Right lung (tissue), 5 donors: ENCODE results near the gene CFAP210. TPM values are rescaled to one million over a fixed set of nuclear protein-coding genes. Genes with fewer than 3 reads are reported as not detected.

Experiments
- DNase-seq, 2 donors: peaks; one replicate each; pipeline ENCODE4 v3.0.0-alpha.2; 2013
- polyA plus RNA-seq, 5 donors: library from polyadenylated mRNA; unstranded; fragments of 120-200 nt; gene quantifications; one replicate each; pipeline versions ENCODE4 v1.2.1 to v1.2.3, GENCODE V29; 2013; ENCODE audit warnings: inconsistent platforms in 1 of 5, low replicate concordance in 1 of 5; ENCODE audit not compliant: insufficient read length in 5 of 5, insufficient read depth in 1 of 5

The CFAP210 gene
- polyA plus RNA-seq, 5 donors: 1.1 to 4.2 (median 2.3) TPM

- DNase-seq: no peak
Observed at GRCh38 chr2:169673921-169674320, 20.3 kb downstream of the CFAP210 start.

- no peak for DNase-seq
Observed at GRCh38 chr2:169673106-169673505, 21.1 kb downstream of the CFAP210 start.

GRCh38 chr2:169672406-169672805, 21.8 kb downstream of the CFAP210 start:
- DNase-seq: no peak

- DNase-seq: no peak
Observed at GRCh38 chr2:169670937-169671336, 23.3 kb downstream of the CFAP210 start.

DNA sequence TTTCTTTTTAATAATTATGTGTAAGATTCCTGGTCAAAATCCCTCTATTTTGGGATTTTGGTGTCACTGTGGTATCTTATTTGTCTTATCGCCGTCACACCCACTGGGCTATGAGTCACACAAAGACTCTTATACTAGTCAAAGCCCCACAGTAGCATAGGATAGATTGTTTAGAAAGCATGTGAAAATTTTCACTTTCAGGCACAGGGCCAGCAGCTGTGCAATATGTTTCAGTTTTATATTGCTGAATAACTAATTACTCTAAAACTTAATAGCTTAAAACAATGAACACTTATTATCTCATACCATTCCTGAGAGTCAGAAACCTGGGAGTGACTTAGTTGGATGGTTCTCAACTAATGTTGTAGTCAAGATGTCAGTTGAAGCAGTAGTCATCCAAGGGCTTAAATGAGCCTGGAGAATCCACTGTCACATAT, 24.0 kb downstream of the CFAP210 start:
- DNase-seq: no peak

GRCh38 chr2:169667583-169667982, 26.6 kb downstream of the CFAP210 start:
- DNase-seq: no peak

DNA sequence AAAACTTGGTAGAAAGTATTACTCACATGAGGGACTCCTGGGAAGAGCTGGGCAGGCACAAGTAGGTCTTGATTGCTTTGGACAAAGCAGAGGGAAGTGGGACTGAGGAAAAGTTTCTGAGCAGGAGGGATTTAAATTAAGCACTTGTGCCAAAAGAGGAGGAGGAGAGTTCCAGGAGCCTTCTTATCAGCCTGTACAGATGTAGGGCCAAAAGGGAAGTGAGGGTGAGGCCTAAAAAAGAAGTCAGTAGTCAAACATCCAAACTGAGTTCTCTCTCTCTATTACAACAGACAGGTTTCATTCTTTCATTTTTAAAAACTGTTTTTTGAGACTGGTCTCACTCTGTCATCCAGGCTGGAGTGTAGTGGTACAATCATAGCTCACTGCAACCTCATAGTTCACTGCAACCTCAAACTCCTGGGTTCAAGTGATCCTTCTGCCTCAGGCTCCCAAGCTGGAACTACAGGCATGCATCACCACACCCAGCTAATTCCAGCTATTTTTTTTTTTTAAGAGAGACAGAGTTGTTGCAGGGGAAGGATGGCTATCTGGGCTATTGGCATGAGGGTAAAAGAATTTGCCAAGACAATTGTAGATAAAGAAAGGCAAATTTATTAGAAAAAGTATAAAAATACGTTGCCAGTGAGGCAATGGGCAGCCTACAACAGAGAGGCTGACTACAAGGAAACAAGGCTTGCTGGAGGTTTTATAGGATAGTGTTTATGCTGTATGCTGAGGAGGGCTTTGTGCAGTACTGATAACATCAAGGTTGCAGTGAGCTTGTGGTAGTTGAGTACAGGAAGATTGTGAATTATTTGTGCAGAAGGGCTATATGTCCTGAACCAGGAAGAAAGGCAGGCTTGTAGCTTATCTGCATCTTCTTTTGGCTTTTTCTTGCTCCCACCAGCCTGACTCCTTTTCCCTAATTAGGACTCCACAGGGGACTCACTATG, 29.0 kb downstream of the CFAP210 start:
- no peak for DNase-seq

GRCh38 chr2:169664600-169664977, 29.6 kb downstream of the CFAP210 start:
- no peak for DNase-seq

GRCh38 chr2:169663247-169663646, 31.0 kb downstream of the CFAP210 start:
- DNase-seq: no peak

DNA sequence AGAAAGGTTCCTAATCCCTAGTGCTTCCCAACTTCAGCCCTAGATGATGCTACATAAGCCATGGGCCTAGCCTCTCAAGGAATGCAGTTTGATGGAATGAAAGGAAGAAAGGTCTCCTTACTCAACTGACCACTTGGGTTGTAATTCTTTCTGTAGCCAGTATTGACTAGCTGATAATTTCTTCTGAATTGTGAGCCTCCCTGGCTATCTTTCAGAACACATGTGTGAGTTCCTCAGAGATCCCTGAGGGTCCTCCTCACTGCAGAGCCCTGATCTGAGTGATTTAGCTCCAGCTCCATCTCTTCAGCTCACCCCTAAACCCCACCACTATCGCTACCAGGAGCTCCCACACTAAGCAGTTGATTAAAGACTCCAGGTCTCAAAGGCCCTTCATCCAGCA, 31.5 kb downstream of the CFAP210 start:
- no peak for DNase-seq

DNA sequence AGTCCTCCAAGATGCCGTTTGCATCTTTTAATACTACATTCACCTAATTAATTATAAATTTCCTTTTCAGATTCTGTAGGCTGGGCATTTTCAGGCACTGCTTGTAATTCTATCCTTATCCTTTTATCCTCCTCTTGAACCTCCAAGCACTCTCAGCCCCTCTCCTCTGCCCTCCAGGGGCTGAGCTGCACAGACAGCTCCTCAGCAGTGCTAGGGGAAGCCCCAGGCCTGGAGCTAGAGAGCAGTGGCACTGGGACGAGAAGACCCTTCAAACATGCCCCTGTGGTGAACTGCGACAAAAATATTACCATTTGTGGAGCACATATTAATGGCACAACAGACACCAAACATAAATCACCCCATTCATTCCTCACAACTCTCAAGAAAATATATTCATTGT, 32.9 kb downstream of the CFAP210 start:
- no peak for DNase-seq

DNA sequence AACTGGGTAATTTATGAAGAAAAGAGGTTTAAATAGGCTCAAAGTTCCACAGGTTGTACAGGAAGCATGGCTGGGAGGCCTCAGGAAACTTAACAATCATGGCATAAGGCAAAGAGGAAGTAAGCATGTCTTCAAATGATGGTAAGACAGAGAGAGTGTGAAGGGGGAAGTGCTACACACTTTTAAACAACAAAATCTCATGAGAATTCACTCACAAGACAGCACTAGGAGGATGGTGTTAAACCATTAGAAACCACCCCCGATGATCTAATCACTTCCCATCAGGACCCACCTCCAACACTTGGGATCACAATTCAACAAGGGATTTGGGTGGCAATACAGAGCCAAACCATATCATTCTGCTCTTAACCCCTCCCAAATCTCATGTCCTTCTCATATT, 34.9 kb downstream of the CFAP210 start:
- DNase-seq: no peak

- DNase-seq: no peak
Observed at GRCh38 chr2:169658877-169659276, 35.3 kb downstream of the CFAP210 start.

DNA sequence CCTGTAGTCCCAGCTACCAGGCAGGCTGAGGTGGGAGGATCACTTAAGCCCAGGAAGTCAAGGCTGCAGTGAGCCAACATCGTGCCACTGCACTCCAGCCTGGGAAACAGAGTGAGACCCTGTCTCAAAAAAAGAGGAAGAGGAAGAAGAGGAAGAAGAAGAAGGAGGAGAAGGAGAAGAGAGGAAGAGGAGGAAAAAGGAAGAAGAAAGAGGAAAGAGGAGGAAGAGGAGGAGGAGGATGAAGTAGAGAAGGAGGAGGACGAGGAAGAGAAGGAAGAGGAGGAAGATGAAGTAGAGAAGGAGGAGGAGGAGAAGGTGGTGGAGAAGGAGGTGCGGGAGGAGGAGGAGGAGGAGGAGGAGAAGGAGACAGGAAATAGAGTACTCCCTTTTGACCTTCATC, 38.0 kb downstream of the CFAP210 start:
- DNase-seq: no peak

- no peak for DNase-seq
Observed at GRCh38 chr2:169653636-169654035, 40.6 kb downstream of the CFAP210 start.

DNA sequence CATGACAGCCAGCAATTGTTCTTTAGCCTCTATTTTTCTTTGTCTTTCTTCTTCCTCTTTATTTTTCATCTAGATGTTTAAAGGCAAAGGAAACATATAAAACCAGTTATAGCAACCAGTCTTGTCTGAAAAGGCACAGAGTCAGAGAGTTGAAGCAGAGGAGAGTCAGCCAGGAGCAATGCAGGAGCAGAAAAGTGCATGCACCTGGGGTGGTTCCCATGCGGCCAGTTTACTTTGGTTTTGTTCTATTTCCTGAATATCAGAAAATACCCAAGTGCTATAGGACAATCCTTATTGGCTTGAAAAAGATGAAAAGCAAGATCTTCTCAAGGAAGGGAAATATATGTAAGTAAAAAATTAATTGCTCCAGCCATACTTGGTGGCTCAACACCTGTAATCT, 44.9 kb downstream of the CFAP210 start:
- DNase-seq: no peak

DNA sequence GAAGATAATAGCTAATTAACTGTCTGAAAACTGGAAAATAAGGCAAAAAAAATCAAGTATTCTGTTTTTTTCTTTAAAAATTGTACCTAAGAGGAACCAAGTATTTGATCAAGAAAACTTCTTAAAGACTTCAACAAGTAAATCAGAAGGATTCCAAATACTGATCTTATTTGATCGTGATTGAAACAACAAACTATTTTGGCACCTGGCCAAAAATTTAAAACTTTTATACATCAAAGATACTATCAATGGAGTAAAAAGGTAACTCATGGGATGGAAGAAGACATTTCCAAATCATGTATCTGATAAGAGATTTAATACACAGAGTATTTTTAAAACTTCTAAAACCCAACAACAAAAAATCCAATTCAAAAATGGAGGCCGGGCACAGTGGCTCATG, 46.7 kb downstream of the CFAP210 start:
- DNase-seq: no peak

DNA sequence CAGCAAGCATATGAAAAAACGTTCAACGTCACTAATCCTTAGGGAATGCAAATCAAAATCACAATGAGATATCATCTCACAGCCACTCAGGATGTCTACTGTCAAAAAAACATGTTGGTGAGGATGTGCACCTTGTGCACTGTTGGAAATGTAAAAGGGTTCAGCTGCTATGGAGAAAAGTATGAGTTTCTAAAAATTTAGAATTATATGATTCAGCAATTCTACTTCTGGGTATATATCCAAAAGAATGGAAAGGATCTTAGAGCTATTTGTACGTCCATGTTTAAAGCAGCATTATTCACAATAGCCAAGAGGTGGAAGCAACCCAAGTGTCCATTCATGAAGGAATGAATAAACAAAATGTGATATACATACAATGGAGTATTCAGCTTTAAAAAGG, 50.0 kb downstream of the CFAP210 start:
- DNase-seq: no peak

GRCh38 chr2:169641464-169641863, 52.7 kb downstream of the CFAP210 start:
- peak in 1 of 2 donors; percentile 5 for DNase-seq

DNA sequence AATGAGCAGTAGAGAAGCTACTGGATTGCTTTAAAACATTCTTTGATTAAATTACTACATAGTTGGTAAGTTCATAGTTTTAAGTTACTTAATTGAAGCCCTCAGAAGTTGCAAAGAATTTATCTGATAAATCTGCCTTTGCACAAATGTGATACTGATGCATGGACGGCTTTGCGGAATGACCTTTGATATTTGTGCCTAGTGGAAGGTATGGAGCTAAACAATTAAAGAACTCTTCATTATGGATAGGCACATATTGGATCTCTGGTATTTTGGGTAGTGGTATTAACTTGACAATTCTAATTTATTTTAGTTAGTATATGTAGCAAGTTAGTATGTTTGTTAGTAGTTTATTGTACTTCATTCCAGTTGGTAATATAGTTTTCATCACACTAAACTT, 54.1 kb downstream of the CFAP210 start:
- DNase-seq: no peak

DNA sequence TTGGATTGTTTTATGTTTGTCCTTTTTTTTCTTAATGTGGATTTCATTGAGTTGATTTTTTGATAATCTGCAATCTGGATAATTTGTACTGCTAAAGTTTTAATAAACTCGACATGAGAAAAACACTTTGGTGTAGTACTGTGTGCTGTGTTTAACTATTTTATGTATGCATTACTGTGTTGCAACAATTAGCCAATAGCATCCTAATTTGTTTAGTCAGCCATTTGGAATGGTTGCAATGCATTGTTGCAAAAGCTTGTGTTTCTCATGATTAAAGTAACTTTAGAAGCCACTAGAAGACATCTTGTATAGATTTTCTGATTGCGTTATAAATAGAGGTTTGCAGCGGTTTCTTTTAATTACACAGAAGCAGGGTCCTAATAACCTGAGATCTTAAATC, 56.6 kb downstream of the CFAP210 start:
- no peak for DNase-seq

- no peak for DNase-seq
Observed at GRCh38 chr2:169636440-169637097, 57.6 kb downstream of the CFAP210 start.

- no peak for DNase-seq
Observed at GRCh38 chr2:169625781-169626180, 68.4 kb downstream of the CFAP210 start.
